NB4 (cell line): ENCODE results near the gene FASTK.

Experiments used
- MAX ChIP-seq: IDR thresholded peaks from 2 replicates; pipeline ENCODE4 v1.6.1; 2011; ENCODE audit warnings: low read depth, low read length
- POLR2A ChIP-seq: IDR thresholded peaks from 2 replicates; pipeline ENCODE4 v1.6.1; 2011; ENCODE audit warnings: mild to moderate bottlenecking; ENCODE audit not compliant: insufficient read length; ENCODE audit errors: extremely low read depth
- TF ChIP-seq, protein P1 (sequence below): IDR thresholded peaks from one replicate; pipeline ENCODE4 v1.5.1; 2012; ENCODE audit warnings: low read depth, low read length

GRCh38 chr7:151056283-151056665 lies 24.3 kb downstream of the FASTK start:
- TF ChIP-seq, protein P1, sequence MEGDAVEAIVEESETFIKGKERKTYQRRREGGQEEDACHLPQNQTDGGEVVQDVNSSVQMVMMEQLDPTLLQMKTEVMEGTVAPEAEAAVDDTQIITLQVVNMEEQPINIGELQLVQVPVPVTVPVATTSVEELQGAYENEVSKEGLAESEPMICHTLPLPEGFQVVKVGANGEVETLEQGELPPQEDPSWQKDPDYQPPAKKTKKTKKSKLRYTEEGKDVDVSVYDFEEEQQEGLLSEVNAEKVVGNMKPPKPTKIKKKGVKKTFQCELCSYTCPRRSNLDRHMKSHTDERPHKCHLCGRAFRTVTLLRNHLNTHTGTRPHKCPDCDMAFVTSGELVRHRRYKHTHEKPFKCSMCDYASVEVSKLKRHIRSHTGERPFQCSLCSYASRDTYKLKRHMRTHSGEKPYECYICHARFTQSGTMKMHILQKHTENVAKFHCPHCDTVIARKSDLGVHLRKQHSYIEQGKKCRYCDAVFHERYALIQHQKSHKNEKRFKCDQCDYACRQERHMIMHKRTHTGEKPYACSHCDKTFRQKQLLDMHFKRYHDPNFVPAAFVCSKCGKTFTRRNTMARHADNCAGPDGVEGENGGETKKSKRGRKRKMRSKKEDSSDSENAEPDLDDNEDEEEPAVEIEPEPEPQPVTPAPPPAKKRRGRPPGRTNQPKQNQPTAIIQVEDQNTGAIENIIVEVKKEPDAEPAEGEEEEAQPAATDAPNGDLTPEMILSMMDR, result no peak
- TF ChIP-seq POLR2A (no peak), MAX (no peak)
